Stimulated activated CD4-positive, alpha-beta T cell treated with anti-CD3 and anti-CD28 coated beads, Interleukin-12 subunit alpha, Interleukin-12 subunit beta, amount 100 ng/mL, for 4 hours (primary cell): Measurements from ENCODE around the gene DNAH14.
"Not testable (repeated sequence)": the region's sequence is repeated elsewhere in the genome, so short reads cannot be mapped to it uniquely, and the experiment has no call there.

Source experiments
- DNase-seq: peaks from one replicate; pipeline ENCODE4 v3.0.0-alpha.2; 2020

Gene DNAH14

DNA sequence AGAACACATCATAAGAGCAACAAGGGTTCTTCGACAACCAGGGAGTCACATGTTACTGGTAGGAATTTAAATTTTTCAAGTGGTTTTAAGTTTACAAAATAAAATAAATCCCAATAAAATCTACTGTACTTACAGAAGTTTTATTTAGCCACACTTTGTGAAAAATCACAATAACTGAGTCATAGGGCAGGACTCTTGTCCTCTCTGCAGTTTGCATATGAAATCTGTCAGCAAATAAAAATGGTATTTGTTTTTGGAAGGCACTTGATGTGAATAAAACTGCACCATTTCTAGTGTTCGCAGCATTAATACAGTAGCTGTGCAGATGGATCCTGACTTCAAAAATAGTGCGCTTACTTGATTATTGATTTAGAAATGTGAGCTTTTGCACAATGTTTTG lies 348.0 kb downstream of the DNAH14 start:
- DNase-seq: no peak

DNA sequence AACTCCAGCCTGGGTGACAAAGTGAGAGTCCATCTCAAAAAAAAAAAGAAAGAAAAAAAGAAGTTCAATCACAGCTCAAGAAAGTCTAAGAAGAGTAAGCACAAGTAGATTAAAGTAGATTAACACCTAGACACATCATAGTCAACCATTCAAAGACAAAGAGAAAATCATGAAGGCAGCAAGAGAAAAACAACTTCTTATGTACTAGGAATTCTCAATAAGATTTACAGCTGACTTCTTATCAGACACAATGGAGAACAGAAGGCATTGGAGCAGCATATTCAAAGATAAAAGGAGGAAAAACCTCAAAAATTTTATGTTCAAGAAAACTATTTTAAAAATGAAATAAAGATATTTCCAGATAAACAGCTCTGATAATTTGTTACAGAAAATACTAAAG lies 351.1 kb downstream of the DNAH14 start:
- DNase-seq: no peak

- no peak for DNase-seq
Observed at GRCh38 chr1:225290244-225290643, 360.8 kb downstream of the DNAH14 start.

DNA sequence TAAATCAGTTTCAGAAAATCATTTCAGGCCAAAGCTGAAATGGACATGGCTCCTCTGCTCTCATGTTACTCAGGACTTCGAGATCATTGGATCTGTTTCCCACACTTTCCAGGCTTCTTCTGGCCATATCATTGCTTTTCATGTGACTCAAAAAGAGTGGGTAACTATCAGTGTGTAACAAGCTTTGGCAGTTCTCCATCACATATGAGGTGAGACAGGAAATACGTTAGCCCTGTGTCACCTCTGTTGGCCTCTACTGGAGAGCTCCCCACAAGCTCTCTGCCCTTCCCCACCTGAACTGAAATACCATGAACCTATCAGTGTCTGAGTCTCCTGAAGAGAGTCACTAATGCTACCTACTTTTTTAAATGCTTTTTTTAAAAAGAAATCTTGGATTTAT lies 370.1 kb downstream of the DNAH14 start:
- DNase-seq: no peak

- DNase-seq: no peak
Observed at GRCh38 chr1:225300381-225300780, 370.9 kb downstream of the DNAH14 start.

DNA sequence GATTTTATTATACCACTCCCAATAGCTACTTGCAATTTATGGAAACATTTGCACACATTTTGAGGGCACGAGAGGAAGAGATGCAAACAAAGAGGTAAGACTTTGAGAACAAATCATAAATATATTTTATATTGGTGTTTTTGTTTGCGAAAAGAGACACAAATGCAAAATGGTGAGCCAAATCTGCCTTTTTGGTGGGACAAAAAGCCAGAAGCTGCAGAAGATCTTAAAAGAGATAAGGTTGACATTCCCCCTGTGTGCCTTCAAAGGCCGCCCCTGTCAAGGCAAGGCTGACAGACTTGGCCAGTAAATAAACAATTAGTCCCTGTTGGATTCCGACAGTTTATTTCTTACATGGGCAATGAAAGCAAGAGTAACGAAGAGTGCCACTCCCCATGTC lies 375.5 kb downstream of the DNAH14 start:
- DNase-seq: no peak

DNA sequence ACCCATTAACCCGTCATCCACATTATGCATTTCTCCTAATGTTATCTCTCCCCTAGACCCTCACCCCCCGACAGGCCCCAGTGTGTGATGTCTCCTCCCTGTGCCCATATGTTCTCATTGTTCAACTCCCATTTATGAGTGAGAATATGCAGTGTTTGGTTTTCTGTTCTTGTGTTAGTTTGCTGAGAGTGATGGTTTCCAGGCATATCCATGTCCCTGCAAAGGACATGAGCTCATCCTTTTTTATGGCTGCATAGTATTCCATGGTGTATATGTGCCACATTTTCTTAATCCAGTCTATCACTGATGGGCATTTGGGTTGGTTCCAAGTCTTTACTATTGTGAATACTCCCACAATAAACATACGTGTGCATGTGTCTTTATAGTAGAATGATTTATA lies 381.1 kb downstream of the DNAH14 start:
- DNase-seq: not testable (repeated sequence)

DNA sequence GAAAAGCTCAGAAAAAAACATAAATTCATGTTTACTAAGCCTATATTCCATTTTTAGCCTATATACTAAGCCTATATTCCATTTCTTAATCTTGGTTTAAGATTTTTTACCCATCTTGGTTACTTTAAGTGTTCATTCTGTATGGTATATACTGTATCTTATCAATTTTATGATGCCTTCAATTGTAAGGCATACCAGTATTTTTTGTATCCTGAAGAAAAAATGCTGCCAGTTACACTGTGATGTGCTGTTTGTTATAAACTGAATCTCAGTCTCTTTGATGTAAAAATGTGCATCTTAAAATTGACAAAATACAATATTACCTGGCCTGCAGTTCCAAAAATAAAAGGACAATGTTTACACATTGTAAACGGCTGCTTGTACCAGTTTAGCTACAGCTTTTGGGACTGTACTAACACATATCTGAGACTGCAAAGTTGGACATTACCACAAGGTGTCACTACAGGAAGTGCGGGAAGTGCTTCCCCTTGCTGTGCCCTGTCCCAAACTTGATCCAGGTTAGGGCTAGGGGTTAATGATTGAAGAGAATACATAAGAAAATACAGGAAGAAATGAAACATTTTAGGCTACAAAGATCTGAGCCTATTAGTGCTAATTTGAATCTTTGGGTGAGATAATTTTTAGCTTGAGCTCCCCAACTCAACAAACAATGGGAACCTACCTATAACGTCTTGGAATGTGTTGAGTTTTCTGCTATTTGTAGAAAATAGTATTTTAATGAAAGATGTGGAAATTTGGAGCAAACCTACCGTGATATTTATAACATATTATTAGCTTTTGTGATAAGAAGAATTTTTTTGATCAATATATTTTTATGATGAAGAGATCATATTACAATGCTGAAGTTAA lies 389.5 kb downstream of the DNAH14 start:
- DNase-seq: no peak

DNA sequence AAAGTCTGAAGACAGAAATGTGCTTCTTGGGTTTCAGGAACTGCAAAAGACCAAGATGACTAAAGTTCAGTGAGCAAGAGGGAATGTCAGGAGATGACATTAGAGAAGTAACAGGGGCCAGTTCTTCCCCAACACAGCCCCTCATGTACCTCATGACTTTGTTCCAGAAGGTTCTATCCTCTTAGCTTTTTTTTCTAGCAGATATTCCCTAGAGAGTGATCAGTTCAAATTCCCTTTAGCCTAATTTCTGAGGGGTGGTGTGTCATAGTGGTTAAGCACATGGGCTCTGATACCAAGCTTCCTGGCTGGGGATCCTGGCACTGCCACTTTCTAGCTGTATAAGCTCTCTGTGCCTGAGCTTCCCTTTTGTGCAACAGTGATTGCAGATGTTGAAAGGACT lies 390.4 kb downstream of the DNAH14 start:
- DNase-seq: no peak

GRCh38 chr1:225321784-225322183 lies 392.3 kb downstream of the DNAH14 start:
- DNase-seq: no peak

- DNase-seq: no peak
Observed at GRCh38 chr1:225329041-225329440, 399.6 kb downstream of the DNAH14 start.

- not testable (repeated sequence) for DNase-seq
Observed at GRCh38 chr1:225329996-225330395, 400.5 kb downstream of the DNAH14 start.

DNA sequence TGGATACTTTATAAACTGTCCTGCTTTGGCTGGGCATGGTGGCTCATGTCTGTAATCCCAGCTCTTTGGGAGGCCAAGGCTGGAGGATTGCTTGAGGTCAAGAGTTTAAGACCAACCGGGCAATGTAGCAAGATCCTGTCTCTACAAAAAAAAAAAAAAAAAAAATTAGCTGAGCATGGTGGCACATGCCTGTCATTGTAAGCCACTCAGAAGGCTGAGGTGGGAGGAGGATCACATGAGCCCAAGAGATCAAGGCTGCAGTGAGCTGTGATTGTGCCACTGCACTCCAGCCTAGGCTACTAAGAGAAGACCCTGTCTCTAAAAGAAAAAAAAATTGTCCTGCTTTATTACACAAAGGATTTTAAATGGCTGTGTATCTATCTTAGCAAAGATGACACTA lies 403.2 kb downstream of the DNAH14 start:
- DNase-seq: no peak

DNA sequence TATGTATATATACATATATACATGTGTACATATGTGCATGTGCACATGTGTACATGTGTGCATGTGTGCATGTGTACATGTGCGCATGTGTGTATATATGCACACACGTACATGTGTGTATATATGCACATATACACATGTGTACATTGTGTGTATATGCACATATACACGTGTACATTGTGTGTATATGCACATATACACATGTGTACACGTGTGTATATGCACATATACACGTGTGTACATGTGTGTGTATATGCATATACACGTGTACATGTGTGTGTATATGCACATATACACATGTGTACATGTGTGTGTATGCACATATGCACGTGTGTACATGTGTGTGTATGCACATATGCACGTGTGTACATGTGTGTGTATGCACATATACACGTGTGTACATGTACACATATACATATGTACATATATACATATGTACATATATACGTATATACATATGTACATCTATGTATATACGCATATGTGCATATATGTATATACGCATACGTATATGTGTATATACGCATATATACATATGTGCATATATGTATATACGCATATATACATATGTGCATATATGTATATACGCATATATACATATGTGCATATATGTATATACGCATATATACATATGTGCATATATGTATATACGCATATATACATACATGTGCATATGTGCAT lies 405.8 kb downstream of the DNAH14 start:
- not testable (repeated sequence) for DNase-seq

DNA sequence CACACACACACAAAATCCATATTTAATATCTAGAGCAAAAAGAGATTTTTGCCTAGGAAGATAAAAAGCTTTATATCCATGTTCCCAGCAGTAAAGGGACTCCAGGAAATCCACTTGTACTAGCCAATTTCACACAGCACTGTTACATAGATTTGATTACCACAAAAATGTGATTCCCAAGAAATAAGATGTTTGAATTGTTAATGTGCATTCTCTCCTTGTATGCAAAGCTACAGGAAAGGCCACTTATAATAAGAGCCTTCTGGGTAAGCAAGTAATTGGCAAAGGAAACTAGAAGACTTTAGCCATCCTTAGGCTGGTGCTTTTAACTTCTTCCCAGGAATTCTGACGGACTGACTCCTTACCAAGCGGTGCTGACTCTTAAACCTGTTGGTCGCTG lies 409.1 kb downstream of the DNAH14 start:
- DNase-seq: no peak

- DNase-seq: no peak
Observed at GRCh38 chr1:225341642-225342041, 412.2 kb downstream of the DNAH14 start.

- DNase-seq: no peak
Observed at GRCh38 chr1:225342695-225343094, 413.2 kb downstream of the DNAH14 start.

- DNase-seq: no peak
Observed at GRCh38 chr1:225343618-225344017, 414.1 kb downstream of the DNAH14 start.

- no peak for DNase-seq
Observed at GRCh38 chr1:225347123-225347683, 417.7 kb downstream of the DNAH14 start.

DNA sequence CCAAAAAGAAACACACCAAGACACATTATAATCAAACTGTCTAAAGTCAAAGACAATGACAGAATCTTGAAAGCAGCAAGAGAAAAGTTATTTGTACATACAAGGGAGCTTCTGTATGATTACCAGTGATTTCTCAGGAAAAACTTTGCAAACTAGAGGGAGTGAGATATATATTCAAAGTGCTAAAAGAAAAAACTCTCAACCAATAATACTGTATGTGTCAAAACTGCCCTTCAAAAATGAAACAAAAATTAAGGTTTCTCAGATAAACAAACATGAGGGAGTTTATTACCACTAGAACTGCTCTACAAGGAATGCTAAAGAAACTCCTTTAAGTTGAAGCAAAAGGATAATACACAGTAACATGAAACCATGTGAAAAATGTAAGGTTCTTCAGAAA lies 418.9 kb downstream of the DNAH14 start:
- no peak for DNase-seq

- no peak for DNase-seq
Observed at GRCh38 chr1:225349826-225350225, 420.4 kb downstream of the DNAH14 start.

DNA sequence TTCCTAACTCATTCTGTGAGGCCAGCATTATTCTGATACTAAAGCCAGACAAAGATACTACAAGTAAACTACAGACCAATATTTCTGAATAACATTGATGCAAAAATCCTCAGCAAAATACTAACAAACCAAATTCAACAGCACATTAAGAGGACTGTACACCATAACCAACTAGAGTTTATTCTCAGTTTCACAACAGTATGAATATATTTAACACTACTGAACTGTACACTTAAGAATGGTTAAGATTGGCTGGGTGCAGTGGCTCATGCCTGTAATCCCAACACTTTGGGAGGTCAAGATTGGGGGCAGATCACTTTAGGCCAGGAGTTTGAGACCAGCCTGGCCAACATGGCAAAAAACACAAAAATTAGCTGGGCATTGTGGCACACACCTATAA lies 421.4 kb downstream of the DNAH14 start:
- DNase-seq: no peak

DNA sequence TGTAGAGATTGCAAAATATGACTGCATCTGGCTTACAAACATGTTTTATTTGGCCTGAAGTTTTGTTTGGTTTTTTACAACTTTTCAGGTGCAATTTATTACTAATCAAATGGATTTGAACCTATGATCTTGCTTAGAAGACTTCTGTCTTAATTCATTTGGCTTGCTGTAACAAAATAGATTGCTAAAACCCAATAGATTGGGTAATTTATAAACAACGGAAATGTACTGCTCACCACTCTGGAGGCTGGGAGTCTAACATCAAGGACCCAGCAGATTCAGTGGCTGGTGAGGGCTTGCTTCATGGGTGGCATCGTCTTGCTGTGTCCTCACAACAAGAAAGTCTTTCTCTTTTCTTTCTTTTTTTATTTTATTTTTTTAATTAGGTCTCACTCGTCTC lies 425.4 kb downstream of the DNAH14 start:
- no peak for DNase-seq

DNA sequence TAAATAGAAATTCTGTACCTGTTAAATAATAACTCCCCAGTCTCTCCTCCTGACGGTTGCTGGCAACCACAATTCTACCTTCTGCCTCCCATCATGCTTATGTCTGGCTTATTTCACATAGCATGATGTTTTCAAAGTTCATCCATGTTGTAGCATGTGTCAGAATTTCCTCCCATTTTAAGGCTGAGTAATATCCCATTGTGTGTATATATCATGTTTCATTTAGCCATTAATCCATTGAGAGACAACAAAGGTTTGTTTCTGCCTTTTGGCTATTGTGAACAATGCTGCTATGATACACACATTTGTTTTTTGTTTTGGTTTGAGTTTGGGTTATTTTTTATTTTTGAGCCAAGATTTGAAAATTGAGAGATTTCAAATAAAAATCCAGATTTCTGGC lies 426.4 kb downstream of the DNAH14 start:
- DNase-seq: no peak
